Liver (tissue), 9 donors: Measurements from ENCODE around the gene PNPLA1. TPM values are rescaled to one million over a fixed set of nuclear protein-coding genes. Genes with fewer than 3 reads are reported as not detected.

Experiments
- DNase-seq: peaks from one replicate; pipeline ENCODE4 v3.0.0-alpha.2; 2017; ENCODE audit warnings: low spot score
- H3K27ac ChIP-seq, 2 donors: one replicate each; pipeline ENCODE4 v1.7.0; 2013; ENCODE audit warnings: inconsistent platforms in 2 of 2, low read length in 2 of 2, control low read depth in 1 of 2, low read depth in 1 of 2, mild to moderate bottlenecking in 1 of 2
- H3K27me3 ChIP-seq, 4 donors: one replicate each; pipeline versions ENCODE4 v1.6.1 to v1.7.0; 2013; ENCODE audit warnings: low read length in 3 of 4, inconsistent platforms in 1 of 4, mild to moderate bottlenecking in 1 of 4, moderate library complexity in 1 of 4; ENCODE audit not compliant: control insufficient read depth in 4 of 4, insufficient read depth in 4 of 4
- H3K36me3 ChIP-seq, 4 donors: one replicate each; pipeline versions ENCODE4 v1.6.1 to v1.7.0; 2013; ENCODE audit warnings: low read length in 3 of 4, mild to moderate bottlenecking in 3 of 4, low read depth in 1 of 4, moderate library complexity in 1 of 4; ENCODE audit not compliant: control insufficient read depth in 4 of 4, insufficient read depth in 3 of 4
- H3K4me1 ChIP-seq, 4 donors: one replicate each; pipeline versions ENCODE4 v1.6.1 to v1.7.0; 2013; ENCODE audit warnings: low read length in 3 of 4, mild to moderate bottlenecking in 3 of 4, moderate library complexity in 1 of 4; ENCODE audit not compliant: control insufficient read depth in 4 of 4, insufficient read depth in 4 of 4
- H3K4me3 ChIP-seq, 3 donors: one replicate each; pipeline versions ENCODE4 v1.6.1 to v1.7.0; 2013; ENCODE audit warnings: low read length in 3 of 3, control low read depth in 1 of 3, low read depth in 1 of 3, mild to moderate bottlenecking in 1 of 3
- H3K9ac ChIP-seq, 2 donors: one replicate each; pipeline ENCODE4 v1.7.0; 2013; ENCODE audit warnings: low read length in 2 of 2, mild to moderate bottlenecking in 2 of 2, moderate library complexity in 2 of 2, control low read depth in 1 of 2, low read depth in 1 of 2
- H3K9me3 ChIP-seq, 4 donors: one replicate each; pipeline versions ENCODE4 v1.6.1 to v1.7.0; 2013; ENCODE audit warnings: low read length in 3 of 4; ENCODE audit not compliant: control insufficient read depth in 4 of 4
- ATF3 ChIP-seq: IDR thresholded peaks from 2 replicates; pipeline ENCODE4 v1.6.1; 2016; ENCODE audit warnings: antibody characterized with exemption
- CTCF ChIP-seq: fragments of 150-350 bp; IDR thresholded peaks from 2 replicates; pipeline ENCODE4 v1.5.1; 2017; ENCODE audit warnings: improper control_type of control experiment, low read depth, low read length; ENCODE audit not compliant: missing input control
- EGR1 ChIP-seq, 2 donors: IDR thresholded peaks; 2 replicates each; pipeline ENCODE4 v1.6.1; 2016 to 2018; ENCODE audit warnings: antibody characterized with exemption in 2 of 2, low read depth in 2 of 2
- NR2F2 ChIP-seq: IDR thresholded peaks from 2 replicates; pipeline ENCODE4 v1.6.1; 2016; ENCODE audit warnings: antibody characterized with exemption
- REST ChIP-seq: IDR thresholded peaks from 2 replicates; pipeline ENCODE4 v1.6.1; 2016; ENCODE audit warnings: antibody characterized with exemption, mild to moderate bottlenecking
- RXRA ChIP-seq, 2 donors: IDR thresholded peaks; 2 replicates each; pipeline ENCODE4 v1.6.1; 2017 to 2018; ENCODE audit warnings: antibody characterized with exemption in 2 of 2, mild to moderate bottlenecking in 1 of 2
- YY1 ChIP-seq: IDR thresholded peaks from 2 replicates; pipeline ENCODE4 v1.6.1; 2016; ENCODE audit warnings: antibody characterized with exemption, mild to moderate bottlenecking
- ZBTB33 ChIP-seq: IDR thresholded peaks from 2 replicates; pipeline ENCODE4 v1.6.1; 2016; ENCODE audit warnings: antibody characterized with exemption
- WGBS: extraction: QIAGEN DNeasy Blood & Tissue Kit; methylation state at CpG from one replicate; pipeline ENCODE4 v1.1.7; 2013; 5-methylcytosine and 5-hydroxymethylcytosine counted together
- polyA plus RNA-seq, 2 donors: library from polyadenylated mRNA; stranded (reverse) in 1 of 2; unstranded in 1 of 2; fragments of 200-250 nt in 1 of 2; fragments of >200 nt in 1 of 2; fragmentation: Nextera tagmentation in 1 of 2; extraction: Ambion mirVana in 1 of 2; gene quantifications; one replicate each; pipeline versions ENCODE4 v1.2.1 to v1.2.3, GENCODE V29; 2013 to 2015
- total RNA-seq, 2 donors: library from RNA; depleted of rRNA; stranded (reverse); fragments of >200 nt; gene quantifications; one replicate each; pipeline ENCODE4 v1.2.3, GENCODE V29; 2014
- donor health status: healthy.
- donor health status: healthy.
- donor health status: healthy.
- donor health status: healthy.
- donor health status: healthy.

PNPLA1 gene
- total and polyA plus RNA-seq, 4 donors = 0.07 to 0.14 (median 0.08) TPM; not detected in 1

GRCh38 chr6:36340306-36340617 is 70.4 kb downstream of the PNPLA1 start:
- 52% methylated on average over 12 of the region's 12 CpGs for WGBS
- no peak overlapping the region for H3K27ac ChIP-seq

More at GRCh38 chr6:36340306-36340617, 70.4 kb downstream of the PNPLA1 start:
- no peaks in the 10 kb centered on the region for H3K36me3 ChIP-seq
- no peak for DNase-seq
- H3K4me3 ChIP-seq = no peak overlapping the region
- H3K9me3 ChIP-seq = no peaks in the 10 kb centered on the region
- no peak overlapping the region for H3K9ac ChIP-seq
- TF ChIP-seq ZBTB33 (no peak), CTCF (no peak), RXRA (IDR thresholded peaks at IDR 0.05) (no peak), EGR1 (IDR thresholded peaks at IDR 0.05; ENCODE audit: low read depth in 2 of 2) (no peak), NR2F2 (no peak), REST (no peak), ATF3 (no peak), YY1 (no peak)
- H3K27me3 ChIP-seq = no peaks in the 10 kb centered on the region
- H3K4me1 ChIP-seq = peaks cover 0 to 6% (median 4%) of the 10 kb centered on the region in 4 donors
